Kidney capillary endothelial cell (primary cell): ENCODE results near the gene SMIM13.

ENCODE experiments used
- DNase-seq: peaks from one replicate; pipeline ENCODE4 v3.0.0-alpha.2; 2018; ENCODE audit warnings: low spot score

The SMIM13 gene

GRCh38 chr6:11093626-11094410 lies at the start of gene SMIM13:
SMIM13 (plus strand) TSS chr6:11093834; CDS start chr6:11094314, 480 bp downstream.
- DNase-seq: peak; percentile 91

GRCh38 chr6:11043961-11044711 lies 49.5 kb upstream of the SMIM13 start, which contains the start of gene ELOVL2:
ELOVL2 (minus strand) TSS chr6:11044305; CDS start chr6:11044230, 75 bp downstream.
- DNase-seq: no peak

GRCh38 chr6:11044712-11045167 lies 48.9 kb upstream of the SMIM13 start:
- DNase-seq: no peak

- DNase-seq: peak; percentile 43
Measured at GRCh38 chr6:11050731-11051130, 42.9 kb upstream of the SMIM13 start.

GRCh38 chr6:11053307-11053706 lies 40.3 kb upstream of the SMIM13 start:
- DNase-seq: no peak

- no peak for DNase-seq
Measured at GRCh38 chr6:11054722-11055121, 38.9 kb upstream of the SMIM13 start.

- DNase-seq: no peak
Measured at GRCh38 chr6:11055127-11055627, 38.5 kb upstream of the SMIM13 start.

- no peak for DNase-seq
Measured at GRCh38 chr6:11056871-11057270, 36.8 kb upstream of the SMIM13 start.

GRCh38 chr6:11058406-11058805 lies 35.2 kb upstream of the SMIM13 start:
- DNase-seq: no peak

- DNase-seq: no peak
Measured at GRCh38 chr6:11062083-11062482, 31.6 kb upstream of the SMIM13 start.

- DNase-seq: no peak
Measured at GRCh38 chr6:11062715-11063114, 30.9 kb upstream of the SMIM13 start.

- no peak for DNase-seq
Measured at GRCh38 chr6:11064836-11065235, 28.8 kb upstream of the SMIM13 start.

GRCh38 chr6:11065436-11066202 lies 28.0 kb upstream of the SMIM13 start:
- no peak for DNase-seq

GRCh38 chr6:11066505-11067347 lies 26.9 kb upstream of the SMIM13 start:
- DNase-seq: no peak

GRCh38 chr6:11067348-11067747 lies 26.3 kb upstream of the SMIM13 start:
- DNase-seq: no peak

- no peak for DNase-seq
Measured at GRCh38 chr6:11069760-11070159, 23.9 kb upstream of the SMIM13 start.

GRCh38 chr6:11072101-11072500 lies 21.5 kb upstream of the SMIM13 start:
- DNase-seq: no peak

GRCh38 chr6:11076540-11076939 lies 17.1 kb upstream of the SMIM13 start:
- DNase-seq: no peak

GRCh38 chr6:11078266-11078665 lies 15.4 kb upstream of the SMIM13 start:
- no peak for DNase-seq

GRCh38 chr6:11080296-11080695 lies 13.3 kb upstream of the SMIM13 start:
- no peak for DNase-seq

- DNase-seq: no peak
Measured at GRCh38 chr6:11083491-11083890, 10.1 kb upstream of the SMIM13 start.
